Measurements from ENCODE around the gene UNC93A.

The UNC93A gene

DNA sequence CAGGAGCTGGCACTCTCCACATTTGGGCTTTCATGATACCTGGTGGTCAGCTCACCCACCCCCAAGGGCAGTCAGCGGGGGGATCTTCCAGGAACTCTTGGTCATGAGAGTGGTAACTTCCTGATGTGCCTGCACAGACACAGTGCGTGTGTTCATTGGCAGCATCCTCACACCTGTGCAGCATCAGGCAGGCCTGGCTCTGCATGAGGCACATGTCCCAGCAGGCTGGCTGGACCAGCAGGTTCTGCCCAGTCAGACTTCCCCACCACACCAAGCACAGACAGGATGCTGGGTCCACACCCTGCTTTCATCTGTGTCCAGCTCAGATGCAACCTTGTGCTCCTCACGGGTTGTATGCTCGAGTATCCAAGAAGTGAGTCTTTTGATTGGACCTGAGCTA lies 15.7 kb upstream of the UNC93A start:
- TF ChIP-seq POU6F1 (CRISPR knock-in tag; IDR thresholded peaks at IDR 0.05; ENCODE audit: borderline replicate concordance, low read depth) = no peak
- TF ChIP-seq ARNTL (CRISPR knock-in tag; IDR thresholded peaks at IDR 0.05; ENCODE audit: borderline replicate concordance, low read depth) = no peak
- TF ChIP-seq ZNF565 (CRISPR knock-in tag; conservative IDR thresholded peaks at IDR 0.05; ENCODE audit: low read depth) = no peak
- TF ChIP-seq, protein P1, sequence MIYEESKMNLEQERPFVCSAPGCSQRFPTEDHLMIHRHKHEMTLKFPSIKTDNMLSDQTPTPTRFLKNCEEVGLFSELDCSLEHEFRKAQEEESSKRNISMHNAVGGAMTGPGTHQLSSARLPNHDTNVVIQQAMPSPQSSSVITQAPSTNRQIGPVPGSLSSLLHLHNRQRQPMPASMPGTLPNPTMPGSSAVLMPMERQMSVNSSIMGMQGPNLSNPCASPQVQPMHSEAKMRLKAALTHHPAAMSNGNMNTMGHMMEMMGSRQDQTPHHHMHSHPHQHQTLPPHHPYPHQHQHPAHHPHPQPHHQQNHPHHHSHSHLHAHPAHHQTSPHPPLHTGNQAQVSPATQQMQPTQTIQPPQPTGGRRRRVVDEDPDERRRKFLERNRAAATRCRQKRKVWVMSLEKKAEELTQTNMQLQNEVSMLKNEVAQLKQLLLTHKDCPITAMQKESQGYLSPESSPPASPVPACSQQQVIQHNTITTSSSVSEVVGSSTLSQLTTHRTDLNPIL (CRISPR knock-in tag; IDR thresholded peaks at IDR 0.05; ENCODE audit: low read depth) = no peak
- no peak for TF ChIP-seq ZNF8 (CRISPR knock-in tag; IDR thresholded peaks at IDR 0.05)
- no peak for TF ChIP-seq ISL1 (CRISPR knock-in tag; IDR thresholded peaks at IDR 0.05)
- TF ChIP-seq TCF4 (CRISPR knock-in tag; IDR thresholded peaks at IDR 0.05; ENCODE audit: borderline replicate concordance) = no peak
- no peak for TF ChIP-seq RARB (CRISPR knock-in tag; IDR thresholded peaks at IDR 0.05)
- TF ChIP-seq ZFP30 (CRISPR knock-in tag; IDR thresholded peaks at IDR 0.05) = no peak
- no peak for TF ChIP-seq TOX (CRISPR knock-in tag; IDR thresholded peaks at IDR 0.05; ENCODE audit: borderline replicate concordance)
- no peak for TF ChIP-seq ZNF70 (CRISPR knock-in tag; IDR thresholded peaks at IDR 0.05)
- no peak for TF ChIP-seq OSR1 (CRISPR knock-in tag; IDR thresholded peaks at IDR 0.05)
- TF ChIP-seq ESRRG (CRISPR knock-in tag; IDR thresholded peaks at IDR 0.05) = no peak
- TF ChIP-seq, protein P2, sequence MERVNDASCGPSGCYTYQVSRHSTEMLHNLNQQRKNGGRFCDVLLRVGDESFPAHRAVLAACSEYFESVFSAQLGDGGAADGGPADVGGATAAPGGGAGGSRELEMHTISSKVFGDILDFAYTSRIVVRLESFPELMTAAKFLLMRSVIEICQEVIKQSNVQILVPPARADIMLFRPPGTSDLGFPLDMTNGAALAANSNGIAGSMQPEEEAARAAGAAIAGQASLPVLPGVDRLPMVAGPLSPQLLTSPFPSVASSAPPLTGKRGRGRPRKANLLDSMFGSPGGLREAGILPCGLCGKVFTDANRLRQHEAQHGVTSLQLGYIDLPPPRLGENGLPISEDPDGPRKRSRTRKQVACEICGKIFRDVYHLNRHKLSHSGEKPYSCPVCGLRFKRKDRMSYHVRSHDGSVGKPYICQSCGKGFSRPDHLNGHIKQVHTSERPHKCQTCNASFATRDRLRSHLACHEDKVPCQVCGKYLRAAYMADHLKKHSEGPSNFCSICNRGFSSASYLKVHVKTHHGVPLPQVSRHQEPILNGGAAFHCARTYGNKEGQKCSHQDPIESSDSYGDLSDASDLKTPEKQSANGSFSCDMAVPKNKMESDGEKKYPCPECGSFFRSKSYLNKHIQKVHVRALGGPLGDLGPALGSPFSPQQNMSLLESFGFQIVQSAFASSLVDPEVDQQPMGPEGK (CRISPR knock-in tag; IDR thresholded peaks at IDR 0.05; ENCODE audit: borderline replicate concordance) = no peak
- no peak for TF ChIP-seq BACH2 (CRISPR knock-in tag; IDR thresholded peaks at IDR 0.05; ENCODE audit: borderline replicate concordance)
- no peak for TF ChIP-seq CSDC2 (CRISPR knock-in tag; IDR thresholded peaks at IDR 0.05)
- TF ChIP-seq ZFP3 (CRISPR knock-in tag; IDR thresholded peaks at IDR 0.05) = no peak
- no peak for TF ChIP-seq ZC3H10 (CRISPR knock-in tag; IDR thresholded peaks at IDR 0.05)
- TF ChIP-seq SNAI2 (CRISPR knock-in tag; IDR thresholded peaks at IDR 0.05) = no peak
- no peak for ATAC-seq

- TF ChIP-seq, protein P1 (CRISPR knock-in tag; IDR thresholded peaks at IDR 0.05; ENCODE audit: low read depth) = no peak
- TF ChIP-seq, protein P2 (CRISPR knock-in tag; IDR thresholded peaks at IDR 0.05; ENCODE audit: borderline replicate concordance) = no peak
- TF ChIP-seq TCF4 (CRISPR knock-in tag; IDR thresholded peaks at IDR 0.05; ENCODE audit: borderline replicate concordance) (no peak), CSRNP3 (CRISPR knock-in tag; IDR thresholded peaks at IDR 0.05) (no peak), ISL1 (CRISPR knock-in tag; IDR thresholded peaks at IDR 0.05) (no peak), CSDC2 (CRISPR knock-in tag; IDR thresholded peaks at IDR 0.05) (no peak), ESRRG (CRISPR knock-in tag; IDR thresholded peaks at IDR 0.05) (no peak), OSR1 (CRISPR knock-in tag; IDR thresholded peaks at IDR 0.05) (no peak), BACH2 (CRISPR knock-in tag; IDR thresholded peaks at IDR 0.05; ENCODE audit: borderline replicate concordance) (no peak), TOX (CRISPR knock-in tag; IDR thresholded peaks at IDR 0.05; ENCODE audit: borderline replicate concordance) (no peak), ZNF70 (CRISPR knock-in tag; IDR thresholded peaks at IDR 0.05) (no peak), SNAI2 (CRISPR knock-in tag; IDR thresholded peaks at IDR 0.05) (no peak), GLIS3 (CRISPR knock-in tag; IDR thresholded peaks at IDR 0.05) (no peak), ZFP30 (CRISPR knock-in tag; IDR thresholded peaks at IDR 0.05) (no peak), ZFP3 (CRISPR knock-in tag; IDR thresholded peaks at IDR 0.05) (no peak), ZNF565 (CRISPR knock-in tag; conservative IDR thresholded peaks at IDR 0.05; ENCODE audit: low read depth) (no peak), ZNF8 (CRISPR knock-in tag; IDR thresholded peaks at IDR 0.05) (no peak), ARNTL (CRISPR knock-in tag; IDR thresholded peaks at IDR 0.05; ENCODE audit: borderline replicate concordance, low read depth) (no peak)
- TF ChIP-seq, protein P3, sequence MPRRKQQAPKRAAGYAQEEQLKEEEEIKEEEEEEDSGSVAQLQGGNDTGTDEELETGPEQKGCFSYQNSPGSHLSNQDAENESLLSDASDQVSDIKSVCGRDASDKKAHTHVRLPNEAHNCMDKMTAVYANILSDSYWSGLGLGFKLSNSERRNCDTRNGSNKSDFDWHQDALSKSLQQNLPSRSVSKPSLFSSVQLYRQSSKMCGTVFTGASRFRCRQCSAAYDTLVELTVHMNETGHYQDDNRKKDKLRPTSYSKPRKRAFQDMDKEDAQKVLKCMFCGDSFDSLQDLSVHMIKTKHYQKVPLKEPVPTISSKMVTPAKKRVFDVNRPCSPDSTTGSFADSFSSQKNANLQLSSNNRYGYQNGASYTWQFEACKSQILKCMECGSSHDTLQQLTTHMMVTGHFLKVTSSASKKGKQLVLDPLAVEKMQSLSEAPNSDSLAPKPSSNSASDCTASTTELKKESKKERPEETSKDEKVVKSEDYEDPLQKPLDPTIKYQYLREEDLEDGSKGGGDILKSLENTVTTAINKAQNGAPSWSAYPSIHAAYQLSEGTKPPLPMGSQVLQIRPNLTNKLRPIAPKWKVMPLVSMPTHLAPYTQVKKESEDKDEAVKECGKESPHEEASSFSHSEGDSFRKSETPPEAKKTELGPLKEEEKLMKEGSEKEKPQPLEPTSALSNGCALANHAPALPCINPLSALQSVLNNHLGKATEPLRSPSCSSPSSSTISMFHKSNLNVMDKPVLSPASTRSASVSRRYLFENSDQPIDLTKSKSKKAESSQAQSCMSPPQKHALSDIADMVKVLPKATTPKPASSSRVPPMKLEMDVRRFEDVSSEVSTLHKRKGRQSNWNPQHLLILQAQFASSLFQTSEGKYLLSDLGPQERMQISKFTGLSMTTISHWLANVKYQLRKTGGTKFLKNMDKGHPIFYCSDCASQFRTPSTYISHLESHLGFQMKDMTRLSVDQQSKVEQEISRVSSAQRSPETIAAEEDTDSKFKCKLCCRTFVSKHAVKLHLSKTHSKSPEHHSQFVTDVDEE (CRISPR knock-in tag; IDR thresholded peaks at IDR 0.05) = no peak
- ATAC-seq = no peak
Measured at GRCh38 chr6:167276772-167277533, 14.2 kb upstream of the UNC93A start.

Measured in SK-N-SH treated with all-trans-retinoic acid at 6 μM for 48 hours (cell line).